ENCODE data around the gene CADM3. TPM values are rescaled to one million over a fixed set of nuclear protein-coding genes. Genes with fewer than 3 reads are reported as not detected.
A peak's percentile ranks its signal among the peaks of the same experiment; 100 is the strongest.

Gene CADM3
- total and polyA plus RNA-seq, 2 experiments from 2014 or later = 2.0 to 4.4 TPM

- Histone ChIP-seq H3K79me2 (replicated peaks; ENCODE audit: insufficient read depth) (no peaks in the 10 kb centered on the region), H3K27ac (ENCODE audit: low read depth) (no peak overlapping the region), H3F3A (replicated peaks; ENCODE audit: low read depth) (no peaks in the 10 kb centered on the region), H4K20me1 (replicated peaks; ENCODE audit: insufficient read depth) (no peaks in the 10 kb centered on the region), H3K4me2 (no peak overlapping the region), H3K27me3 (ENCODE audit: insufficient read depth) (no peaks in the 10 kb centered on the region), H3K4me3 (no peak overlapping the region), H2AFZ (peak overlapping the region; percentile 23; the same call in 1 of the 2 replicates), H3K36me3 (ENCODE audit: insufficient read depth) (no peaks in the 10 kb centered on the region), H3K9me2 (ENCODE audit: insufficient read depth) (no peaks in the 10 kb centered on the region), H3K4me1 (ENCODE audit: insufficient read depth) (peaks cover 12% of the 10 kb centered on the region)
- ATAC-seq (no peak), DNase-seq (ENCODE audit: low spot score) (no peak)
- H3K4me1 Mint-ChIP-seq = peaks cover 53% of the 10 kb centered on the region
- H3K9me3 Mint-ChIP-seq = no peaks in the 10 kb centered on the region
- no peak overlapping the region for H3K27ac Mint-ChIP-seq
- H3K4me3 Mint-ChIP-seq = no peak overlapping the region; the same call in 2 of the 3 replicates
- H3K36me3 Mint-ChIP-seq (ENCODE audit: low read depth) = no peaks in the 10 kb centered on the region; the same call in 2 of the 3 replicates
- peaks cover 12% of the 10 kb centered on the region for H3K27me3 Mint-ChIP-seq (ENCODE audit: insufficient read depth, low read depth, poor library complexity)
- TF ChIP-seq NANOG (IDR thresholded peaks at IDR 0.05; ENCODE audit: borderline replicate concordance) (no peak), EZH2 (IDR thresholded peaks at IDR 0.05; ENCODE audit: low read depth, unreplicated experiment) (no peak), STAT1 (IDR thresholded peaks at IDR 0.05; ENCODE audit: unreplicated experiment) (no peak), ETS1 (IDR thresholded peaks at IDR 0.05) (no peak), JUNB (IDR thresholded peaks at IDR 0.05; ENCODE audit: unreplicated experiment) (no peak), ZNF331 (CRISPR knock-in tag; IDR thresholded peaks at IDR 0.05; ENCODE audit: low read depth) (no peak), ZNF114 (CRISPR knock-in tag; IDR thresholded peaks at IDR 0.05) (no peak), POLR2AphosphoS5 (IDR thresholded peaks at IDR 0.05; ENCODE audit: low read depth) (no peak), REST (IDR thresholded peaks at IDR 0.05; ENCODE audit: unreplicated experiment) (no peak), EZH2phosphoT487 (IDR thresholded peaks at IDR 0.05; ENCODE audit: unreplicated experiment) (no peak), CREB1 (CRISPR knock-in tag; IDR thresholded peaks at IDR 0.05; ENCODE audit: low read depth) (no peak)
- TF ChIP-seq, protein P1, sequence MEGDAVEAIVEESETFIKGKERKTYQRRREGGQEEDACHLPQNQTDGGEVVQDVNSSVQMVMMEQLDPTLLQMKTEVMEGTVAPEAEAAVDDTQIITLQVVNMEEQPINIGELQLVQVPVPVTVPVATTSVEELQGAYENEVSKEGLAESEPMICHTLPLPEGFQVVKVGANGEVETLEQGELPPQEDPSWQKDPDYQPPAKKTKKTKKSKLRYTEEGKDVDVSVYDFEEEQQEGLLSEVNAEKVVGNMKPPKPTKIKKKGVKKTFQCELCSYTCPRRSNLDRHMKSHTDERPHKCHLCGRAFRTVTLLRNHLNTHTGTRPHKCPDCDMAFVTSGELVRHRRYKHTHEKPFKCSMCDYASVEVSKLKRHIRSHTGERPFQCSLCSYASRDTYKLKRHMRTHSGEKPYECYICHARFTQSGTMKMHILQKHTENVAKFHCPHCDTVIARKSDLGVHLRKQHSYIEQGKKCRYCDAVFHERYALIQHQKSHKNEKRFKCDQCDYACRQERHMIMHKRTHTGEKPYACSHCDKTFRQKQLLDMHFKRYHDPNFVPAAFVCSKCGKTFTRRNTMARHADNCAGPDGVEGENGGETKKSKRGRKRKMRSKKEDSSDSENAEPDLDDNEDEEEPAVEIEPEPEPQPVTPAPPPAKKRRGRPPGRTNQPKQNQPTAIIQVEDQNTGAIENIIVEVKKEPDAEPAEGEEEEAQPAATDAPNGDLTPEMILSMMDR (conservative IDR thresholded peaks at IDR 0.05; ENCODE audit: low read depth in 2 of 2) = no peak
- TF ChIP-seq, protein P2, sequence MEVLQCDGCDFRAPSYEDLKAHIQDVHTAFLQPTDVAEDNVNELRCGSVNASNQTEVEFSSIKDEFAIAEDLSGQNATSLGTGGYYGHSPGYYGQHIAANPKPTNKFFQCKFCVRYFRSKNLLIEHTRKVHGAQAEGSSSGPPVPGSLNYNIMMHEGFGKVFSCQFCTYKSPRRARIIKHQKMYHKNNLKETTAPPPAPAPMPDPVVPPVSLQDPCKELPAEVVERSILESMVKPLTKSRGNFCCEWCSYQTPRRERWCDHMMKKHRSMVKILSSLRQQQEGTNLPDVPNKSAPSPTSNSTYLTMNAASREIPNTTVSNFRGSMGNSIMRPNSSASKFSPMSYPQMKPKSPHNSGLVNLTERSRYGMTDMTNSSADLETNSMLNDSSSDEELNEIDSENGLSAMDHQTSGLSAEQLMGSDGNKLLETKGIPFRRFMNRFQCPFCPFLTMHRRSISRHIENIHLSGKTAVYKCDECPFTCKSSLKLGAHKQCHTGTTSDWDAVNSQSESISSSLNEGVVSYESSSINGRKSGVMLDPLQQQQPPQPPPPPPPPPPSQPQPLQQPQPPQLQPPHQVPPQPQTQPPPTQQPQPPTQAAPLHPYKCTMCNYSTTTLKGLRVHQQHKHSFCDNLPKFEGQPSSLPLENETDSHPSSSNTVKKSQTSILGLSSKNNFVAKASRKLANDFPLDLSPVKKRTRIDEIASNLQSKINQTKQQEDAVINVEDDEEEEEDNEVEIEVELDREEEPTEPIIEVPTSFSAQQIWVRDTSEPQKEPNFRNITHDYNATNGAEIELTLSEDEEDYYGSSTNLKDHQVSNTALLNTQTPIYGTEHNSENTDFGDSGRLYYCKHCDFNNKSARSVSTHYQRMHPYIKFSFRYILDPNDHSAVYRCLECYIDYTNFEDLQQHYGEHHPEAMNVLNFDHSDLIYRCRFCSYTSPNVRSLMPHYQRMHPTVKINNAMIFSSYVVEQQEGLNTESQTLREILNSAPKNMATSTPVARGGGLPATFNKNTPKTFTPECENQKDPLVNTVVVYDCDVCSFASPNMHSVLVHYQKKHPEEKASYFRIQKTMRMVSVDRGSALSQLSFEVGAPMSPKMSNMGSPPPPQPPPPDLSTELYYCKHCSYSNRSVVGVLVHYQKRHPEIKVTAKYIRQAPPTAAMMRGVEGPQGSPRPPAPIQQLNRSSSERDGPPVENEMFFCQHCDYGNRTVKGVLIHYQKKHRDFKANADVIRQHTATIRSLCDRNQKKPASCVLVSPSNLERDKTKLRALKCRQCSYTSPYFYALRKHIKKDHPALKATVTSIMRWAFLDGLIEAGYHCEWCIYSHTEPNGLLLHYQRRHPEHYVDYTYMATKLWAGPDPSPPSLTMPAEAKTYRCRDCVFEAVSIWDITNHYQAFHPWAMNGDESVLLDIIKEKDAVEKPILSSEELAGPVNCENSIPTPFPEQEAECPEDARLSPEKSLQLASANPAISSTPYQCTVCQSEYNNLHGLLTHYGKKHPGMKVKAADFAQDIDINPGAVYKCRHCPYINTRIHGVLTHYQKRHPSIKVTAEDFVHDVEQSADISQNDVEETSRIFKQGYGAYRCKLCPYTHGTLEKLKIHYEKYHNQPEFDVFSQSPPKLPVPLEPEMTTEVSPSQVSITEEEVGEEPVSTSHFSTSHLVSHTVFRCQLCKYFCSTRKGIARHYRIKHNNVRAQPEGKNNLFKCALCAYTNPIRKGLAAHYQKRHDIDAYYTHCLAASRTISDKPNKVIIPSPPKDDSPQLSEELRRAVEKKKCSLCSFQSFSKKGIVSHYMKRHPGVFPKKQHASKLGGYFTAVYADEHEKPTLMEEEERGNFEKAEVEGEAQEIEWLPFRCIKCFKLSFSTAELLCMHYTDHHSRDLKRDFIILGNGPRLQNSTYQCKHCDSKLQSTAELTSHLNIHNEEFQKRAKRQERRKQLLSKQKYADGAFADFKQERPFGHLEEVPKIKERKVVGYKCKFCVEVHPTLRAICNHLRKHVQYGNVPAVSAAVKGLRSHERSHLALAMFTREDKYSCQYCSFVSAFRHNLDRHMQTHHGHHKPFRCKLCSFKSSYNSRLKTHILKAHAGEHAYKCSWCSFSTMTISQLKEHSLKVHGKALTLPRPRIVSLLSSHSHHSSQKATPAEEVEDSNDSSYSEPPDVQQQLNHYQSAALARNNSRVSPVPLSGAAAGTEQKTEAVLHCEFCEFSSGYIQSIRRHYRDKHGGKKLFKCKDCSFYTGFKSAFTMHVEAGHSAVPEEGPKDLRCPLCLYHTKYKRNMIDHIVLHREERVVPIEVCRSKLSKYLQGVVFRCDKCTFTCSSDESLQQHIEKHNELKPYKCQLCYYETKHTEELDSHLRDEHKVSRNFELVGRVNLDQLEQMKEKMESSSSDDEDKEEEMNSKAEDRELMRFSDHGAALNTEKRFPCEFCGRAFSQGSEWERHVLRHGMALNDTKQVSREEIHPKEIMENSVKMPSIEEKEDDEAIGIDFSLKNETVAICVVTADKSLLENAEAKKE (CRISPR knock-in tag; IDR thresholded peaks at IDR 0.05) = no peak
Measured at GRCh38 chr1:159207080-159207479, 35.7 kb downstream of the CADM3 start.
